Activated CD4-positive, alpha-beta memory T cell treated with anti-CD3 and anti-CD28 coated beads for 36 hours (primary cell): ENCODE data around the gene EXOC2. TPM values are rescaled to one million over a fixed set of nuclear protein-coding genes. Genes with fewer than 3 reads are reported as not detected.

Experiments
- CTCF ChIA-PET: fragments of 350-600 bp; sonication (Branson Sonifier 250); formaldehyde crosslinking; loops from one replicate; lab custom pipeline; 2021; ENCODE audit warnings: antibody characterized with exemption, inconsistent platforms; lab: Charles Lee
- POLR2A ChIA-PET: fragments of 350-600 bp; sonication (Branson Sonifier 250); formaldehyde crosslinking; loops from one replicate; lab custom pipeline; 2021; ENCODE audit warnings: antibody characterized with exemption; lab: Charles Lee
- DNase-seq: peaks from one replicate; pipeline ENCODE4 v3.0.0-alpha.2; 2020
- H3K27ac Mint-ChIP-seq: one replicate; pipeline ENCODE4 v1.8.0; 2021; ENCODE audit warnings: mixed read lengths
- H3K27me3 Mint-ChIP-seq: one replicate; pipeline ENCODE4 v1.8.0; 2021; ENCODE audit warnings: mixed read lengths
- H3K36me3 Mint-ChIP-seq: one replicate; pipeline ENCODE4 v1.8.0; 2021; ENCODE audit warnings: mixed read lengths
- H3K4me1 Mint-ChIP-seq: one replicate; pipeline ENCODE4 v1.8.0; 2021; ENCODE audit warnings: low read depth, mixed read lengths
- H3K4me3 Mint-ChIP-seq: one replicate; pipeline ENCODE4 v1.8.0; 2021; ENCODE audit warnings: mild to moderate bottlenecking, mixed read lengths
- H3K9me3 Mint-ChIP-seq: one replicate; pipeline ENCODE4 v1.8.0; 2021; ENCODE audit warnings: mixed read lengths
- intact Hi-C: fragments of 100-400 bp; cut with micrococcal nuclease; formaldehyde crosslinking; loops from one replicate; pipeline ENCODE4 v1.15.1; 2023
- total RNA-seq, 2 experiments: library from RNA; stranded (reverse); gene quantifications; one replicate each; pipeline ENCODE4 v1.2.3, GENCODE V29; 2021

The EXOC2 gene
- total RNA-seq, 2 experiments from 2014 or later, result 40.5 to 42.3 TPM

- Mint-ChIP-seq H3K36me3 (peaks cover 58% of the 10 kb centered on the region), H3K4me3 (peak overlapping the region; percentile 58), H3K27ac (peak overlapping the region; percentile 99), H3K27me3 (no peaks in the 10 kb centered on the region), H3K4me1 (peaks cover 73% of the 10 kb centered on the region), H3K9me3 (no peaks in the 10 kb centered on the region)
- intact Hi-C loops, result loop anchor here (1.0 to 2.0 kb wide), 7 partner anchors 15 to 76 kb away; no protein-coding TSS in a partner anchor
- no peak for DNase-seq
- CTCF ChIA-PET, result interaction anchor here (0.9 to 1.4 kb wide), 3 partner anchors 9 to 29 kb away, joined by 3 read pairs; no protein-coding TSS in a partner anchor
- POLR2A ChIA-PET, result interaction anchor here (0.7 to 2.6 kb wide), 25 partner anchors 9 to 95 kb away, joined by 3 to 22 read pairs (median 7); no protein-coding TSS in a partner anchor
Measured at GRCh38 chr6:484746-485145, 208.2 kb downstream of the EXOC2 start.

DNA sequence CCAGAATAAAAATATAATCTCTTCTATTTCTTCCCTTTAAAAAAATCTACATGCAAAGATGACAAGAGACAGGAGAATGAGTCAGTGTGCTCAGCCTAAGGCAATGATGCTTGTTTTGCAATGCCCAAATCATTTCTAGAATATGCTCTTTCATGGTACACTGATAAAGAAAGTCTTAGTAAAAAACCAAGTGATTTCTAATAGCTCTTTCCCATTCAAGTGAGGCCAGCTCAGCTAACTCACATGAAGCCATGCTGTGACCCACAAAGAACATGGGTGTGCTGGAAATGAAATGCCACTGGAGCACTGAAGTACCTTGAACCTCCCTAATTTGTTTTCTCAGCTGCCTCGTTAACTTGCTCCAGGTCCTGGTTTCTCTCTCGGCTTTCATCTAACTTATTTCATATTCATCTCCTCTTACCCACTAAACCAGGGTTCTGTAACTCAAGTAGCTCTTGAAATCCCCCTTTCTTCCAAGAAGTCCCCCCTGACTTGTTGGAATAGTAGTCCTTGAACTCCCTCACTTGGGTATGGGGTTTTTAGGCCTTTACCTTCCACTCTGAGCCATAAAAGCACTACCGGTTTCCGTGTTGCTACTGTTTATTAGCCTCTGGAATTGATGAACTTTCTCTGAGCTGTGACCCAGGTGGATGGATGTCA is 208.7 kb downstream of the EXOC2 start:
- peaks cover 52% of the 10 kb centered on the region for H3K36me3 Mint-ChIP-seq

GRCh38 chr6:475314-475713 is 217.6 kb downstream of the EXOC2 start:
- H3K9me3 Mint-ChIP-seq, result no peaks in the 10 kb centered on the region
- H3K4me3 Mint-ChIP-seq, result peak overlapping the region; percentile 44
- no peaks in the 10 kb centered on the region for H3K36me3 Mint-ChIP-seq
- intact Hi-C loops, result loop anchor here (2.0 kb wide), 1 partner anchor 21 kb away; no protein-coding TSS in a partner anchor
- H3K4me1 Mint-ChIP-seq, result peaks cover 72% of the 10 kb centered on the region
- no peak for DNase-seq
- CTCF ChIA-PET, result interaction anchor here (0.6 to 2.1 kb wide), 4 partner anchors 40 to 287 kb away, joined by 3 to 9 read pairs (median 4); no protein-coding TSS in a partner anchor
- POLR2A ChIA-PET, result interaction anchor here (0.8 to 3.4 kb wide), 9 partner anchors 9 to 72 kb away, joined by 3 to 15 read pairs (median 4); no protein-coding TSS in a partner anchor
- no peaks in the 10 kb centered on the region for H3K27me3 Mint-ChIP-seq
- peak overlapping the region; percentile 83 for H3K27ac Mint-ChIP-seq

More for the DNA sequence above, 208.7 kb downstream of the EXOC2 start:
- peaks cover 73% of the 10 kb centered on the region for H3K4me1 Mint-ChIP-seq
- peak overlapping the region; percentile 58 for H3K4me3 Mint-ChIP-seq
- intact Hi-C loops, result loop anchor here (1.0 to 2.0 kb wide), 7 partner anchors 15 to 76 kb away; no protein-coding TSS in a partner anchor
- H3K9me3 Mint-ChIP-seq, result no peaks in the 10 kb centered on the region
- CTCF ChIA-PET, result interaction anchor here (0.9 to 1.4 kb wide), 3 partner anchors 9 to 29 kb away, joined by 3 read pairs; no protein-coding TSS in a partner anchor
- peak; percentile 75 for DNase-seq
- POLR2A ChIA-PET, result interaction anchor here (0.7 to 2.6 kb wide), 25 partner anchors 9 to 94 kb away, joined by 3 to 22 read pairs (median 7); no protein-coding TSS in a partner anchor
- peak overlapping the region; percentile 99 for H3K27ac Mint-ChIP-seq
- no peaks in the 10 kb centered on the region for H3K27me3 Mint-ChIP-seq

DNA sequence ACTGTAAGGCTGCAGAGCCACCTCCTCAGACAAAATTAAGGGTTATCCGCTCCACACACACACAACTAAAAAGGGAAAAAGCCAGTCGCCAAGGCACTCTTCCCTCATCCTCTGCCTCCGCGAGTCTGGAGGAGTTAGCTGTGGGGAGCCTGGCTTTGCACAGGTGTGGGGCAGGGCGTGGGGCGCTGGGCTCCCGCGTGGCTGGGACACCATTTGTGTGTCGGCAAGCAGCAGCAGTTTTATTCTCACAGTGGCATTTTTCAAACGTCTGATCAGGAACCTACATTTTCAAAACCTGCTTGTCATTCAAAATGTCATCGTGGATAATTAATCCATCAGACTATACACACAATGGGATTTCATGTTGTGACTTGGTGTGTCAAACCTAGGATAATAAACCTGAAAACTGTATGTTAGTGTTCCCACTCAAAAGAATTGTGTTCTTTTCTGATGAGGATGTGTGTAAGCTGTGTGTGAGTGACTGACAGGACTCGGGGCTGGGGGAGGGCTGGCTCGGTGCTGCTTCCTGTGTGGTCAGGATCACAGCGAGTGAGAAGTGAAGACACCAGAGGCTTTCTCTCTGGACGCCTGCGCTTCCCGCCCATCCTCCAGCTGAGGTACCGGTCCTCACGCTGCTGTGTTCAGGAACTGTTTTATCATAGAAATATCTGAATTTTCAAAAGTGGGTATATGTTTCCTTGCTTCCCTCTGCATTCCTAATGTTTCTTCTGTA is 218.3 kb downstream of the EXOC2 start:
- H3K9me3 Mint-ChIP-seq, result no peaks in the 10 kb centered on the region
- no peaks in the 10 kb centered on the region for H3K36me3 Mint-ChIP-seq
- DNase-seq, result peak; percentile 92
- H3K4me1 Mint-ChIP-seq, result peaks cover 74% of the 10 kb centered on the region
- H3K4me3 Mint-ChIP-seq, result peak overlapping the region; percentile 44
- intact Hi-C loops, result loop anchor here (1.0 to 2.0 kb wide), 2 partner anchors 16 to 20 kb away; no protein-coding TSS in a partner anchor
- H3K27me3 Mint-ChIP-seq, result peaks cover 4% of the 10 kb centered on the region
- ChIA-PET POLR2A (interaction anchor here (0.7 to 3.4 kb wide), 8 partner anchors 10 to 71 kb away, joined by 3 to 15 read pairs (median 4); no protein-coding TSS in a partner anchor), CTCF (interaction anchor here (0.6 to 2.1 kb wide), 5 partner anchors 25 to 286 kb away, joined by 3 to 9 read pairs (median 3); no protein-coding TSS in a partner anchor)
- peak overlapping the region; percentile 83 for H3K27ac Mint-ChIP-seq

DNA sequence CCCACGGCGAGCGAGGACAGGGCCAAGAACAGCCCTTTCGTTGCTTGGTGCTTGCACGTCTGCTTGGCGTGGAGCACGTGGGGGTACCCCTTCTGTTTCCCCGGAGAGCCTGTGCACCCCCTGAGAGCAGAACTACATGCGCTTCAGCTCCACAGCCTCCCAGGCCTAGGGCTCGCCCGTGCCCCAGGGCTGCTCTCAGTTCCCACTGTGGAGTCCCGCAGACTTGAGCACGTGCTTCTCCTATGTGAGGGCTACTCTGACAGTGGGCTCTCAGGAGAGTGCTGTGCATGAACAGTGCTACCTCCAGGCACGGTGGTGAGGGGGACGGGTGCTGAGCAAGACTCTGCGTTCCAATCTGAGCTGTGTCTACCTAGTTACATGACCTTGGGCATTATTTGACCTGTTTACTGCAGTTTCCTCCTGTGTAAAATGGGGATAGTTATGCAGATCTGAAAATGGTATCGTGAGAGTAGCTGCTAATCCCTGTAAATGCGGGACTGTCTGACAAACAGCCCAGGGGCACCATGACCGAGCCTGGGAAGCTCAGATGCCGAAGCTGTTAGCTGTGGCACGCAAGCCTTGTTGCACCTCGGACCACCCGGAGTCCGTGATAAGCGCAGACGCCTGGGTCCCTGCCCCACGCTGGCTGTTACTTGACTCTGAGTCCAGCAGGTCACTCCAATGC is 219.0 kb downstream of the EXOC2 start:
- Mint-ChIP-seq H3K4me3 (peak overlapping the region; percentile 44), H3K4me1 (peaks cover 69% of the 10 kb centered on the region), H3K27ac (no peak overlapping the region), H3K9me3 (no peaks in the 10 kb centered on the region), H3K36me3 (no peaks in the 10 kb centered on the region), H3K27me3 (peaks cover 5% of the 10 kb centered on the region)
- ChIA-PET POLR2A (interaction anchor here (0.7 to 3.4 kb wide), 6 partner anchors 10 to 70 kb away, joined by 3 to 15 read pairs (median 4); no protein-coding TSS in a partner anchor), CTCF (interaction anchor here (1.5 to 2.1 kb wide), 4 partner anchors 15 to 285 kb away, joined by 3 to 9 read pairs (median 3); no protein-coding TSS in a partner anchor)
- DNase-seq, result no peak
- intact Hi-C loops, result loop anchor here (1.0 to 2.0 kb wide), 2 partner anchors 16 to 19 kb away; no protein-coding TSS in a partner anchor

GRCh38 chr6:473356-473755 is 219.6 kb downstream of the EXOC2 start:
- Mint-ChIP-seq H3K27me3 (peaks cover 5% of the 10 kb centered on the region), H3K36me3 (no peaks in the 10 kb centered on the region), H3K4me1 (peaks cover 69% of the 10 kb centered on the region), H3K27ac (no peak overlapping the region), H3K9me3 (no peaks in the 10 kb centered on the region), H3K4me3 (no peak overlapping the region)
- ChIA-PET POLR2A (interaction anchor here (1.2 to 3.4 kb wide), 4 partner anchors 11 to 74 kb away, joined by 3 to 15 read pairs (median 4); no protein-coding TSS in a partner anchor), CTCF (interaction anchor here (1.5 kb wide), 1 partner anchor 16 kb away, joined by 3 read pairs; no protein-coding TSS in a partner anchor)
- DNase-seq, result no peak
- intact Hi-C loops, result no loop called here

- intact Hi-C loops, result no loop called here
- no peak overlapping the region for H3K27ac Mint-ChIP-seq
- CTCF ChIA-PET, result no interaction called here
Measured at GRCh38 chr6:470901-471448, 222.0 kb downstream of the EXOC2 start.

GRCh38 chr6:470051-470900 is 222.7 kb downstream of the EXOC2 start:
- Mint-ChIP-seq H3K4me3 (peak overlapping the region; percentile 8), H3K4me1 (peaks cover 80% of the 10 kb centered on the region), H3K27ac (peak overlapping the region; percentile 49), H3K9me3 (no peaks in the 10 kb centered on the region), H3K27me3 (peaks cover 21% of the 10 kb centered on the region), H3K36me3 (peaks cover 2% of the 10 kb centered on the region)
- intact Hi-C loops, result no loop called here
- peak; percentile 18 for DNase-seq
- POLR2A ChIA-PET, result no interaction called here
- CTCF ChIA-PET, result interaction anchor here (0.6 kb wide), 1 partner anchor 133 kb away, joined by 4 read pairs; no protein-coding TSS in a partner anchor

More at GRCh38 chr6:470901-471448, 222.0 kb downstream of the EXOC2 start:
- no peaks in the 10 kb centered on the region for H3K9me3 Mint-ChIP-seq
- H3K27me3 Mint-ChIP-seq, result peaks cover 15% of the 10 kb centered on the region
- peaks cover 82% of the 10 kb centered on the region for H3K4me1 Mint-ChIP-seq
- DNase-seq, result peak; percentile 47
- H3K36me3 Mint-ChIP-seq, result no peaks in the 10 kb centered on the region
- H3K4me3 Mint-ChIP-seq, result no peak overlapping the region
- POLR2A ChIA-PET, result no interaction called here

DNA sequence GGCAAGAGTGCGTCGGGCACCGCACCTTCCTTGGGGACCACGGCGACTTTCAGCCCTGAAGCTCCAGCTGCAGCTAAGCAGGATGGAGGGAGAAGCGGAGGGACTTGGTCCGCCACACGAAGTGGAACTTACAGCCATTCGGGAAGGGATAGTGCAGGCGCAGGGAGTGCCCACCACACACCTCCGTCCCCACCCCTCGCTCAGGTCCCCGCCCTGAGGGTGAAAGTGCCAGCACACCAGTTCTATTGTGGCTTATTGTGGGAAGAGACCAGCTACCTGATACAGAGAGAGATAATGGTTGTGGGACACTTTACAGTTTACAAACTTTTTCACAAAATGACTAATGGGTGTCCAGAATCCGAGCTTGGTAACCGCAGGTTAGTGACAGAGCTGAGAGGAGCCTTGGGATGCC is 225.3 kb downstream of the EXOC2 start:
- Mint-ChIP-seq H3K27ac (no peak overlapping the region), H3K9me3 (no peaks in the 10 kb centered on the region), H3K4me1 (peaks cover 54% of the 10 kb centered on the region), H3K36me3 (peaks cover 2% of the 10 kb centered on the region), H3K4me3 (peak overlapping the region; percentile 16), H3K27me3 (peaks cover 34% of the 10 kb centered on the region)
- POLR2A ChIA-PET, result interaction anchor here (0.7 to 2.9 kb wide), 13 partner anchors 9 to 247 kb away, joined by 3 to 19 read pairs (median 3); partner anchors contain the start of gene IRF4
- CTCF ChIA-PET, result interaction anchor here (0.8 to 1.2 kb wide), 4 partner anchors 13 to 36 kb away, joined by 3 to 4 read pairs (median 4); no protein-coding TSS in a partner anchor
- intact Hi-C loops, result loop anchor here (1.0 to 2.0 kb wide), 2 partner anchors 31 to 35 kb away; no protein-coding TSS in a partner anchor
- DNase-seq, result peak; percentile 67
